Measurements from ENCODE around the gene ISLR2.

ISLR2 gene

DNA sequence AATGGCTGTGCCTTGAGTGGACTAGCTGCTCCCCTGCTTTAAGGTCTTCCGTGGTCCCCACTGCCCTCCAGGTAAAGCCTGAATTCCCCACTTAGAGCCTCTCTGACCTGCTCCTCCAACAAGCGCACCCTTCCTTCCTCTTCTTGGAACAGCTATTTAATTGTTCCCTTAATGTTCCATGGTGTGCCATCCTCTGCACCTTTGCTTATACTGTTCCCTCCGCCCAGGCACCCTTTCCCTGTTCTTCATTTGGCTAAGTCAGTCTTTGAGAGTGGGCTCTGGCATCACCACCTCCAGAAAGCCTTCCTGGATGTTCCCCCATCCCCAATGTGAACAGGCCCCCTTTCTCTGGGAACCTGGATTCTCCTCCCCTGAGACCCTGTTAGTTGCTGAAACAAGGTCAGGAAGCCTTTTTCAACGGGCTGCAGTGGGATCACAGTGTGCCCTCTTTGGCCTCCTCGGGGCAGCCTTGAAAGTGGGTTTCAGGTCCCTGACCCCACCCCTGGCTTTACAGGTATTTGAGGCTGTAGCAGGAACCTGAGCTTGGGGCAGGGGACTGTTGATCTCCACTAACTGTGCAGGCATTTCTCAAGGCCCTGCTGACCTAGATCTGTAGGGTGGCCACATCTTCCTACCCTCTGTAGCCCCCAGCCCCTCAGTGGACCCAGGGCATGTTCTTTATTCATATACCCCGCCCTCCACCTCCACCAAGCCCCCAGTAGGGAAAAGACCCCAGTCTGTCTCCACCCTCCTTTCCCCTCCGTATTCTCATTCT, 48.1 kb downstream of the ISLR2 start:
- DNase-seq = no peak

DNA sequence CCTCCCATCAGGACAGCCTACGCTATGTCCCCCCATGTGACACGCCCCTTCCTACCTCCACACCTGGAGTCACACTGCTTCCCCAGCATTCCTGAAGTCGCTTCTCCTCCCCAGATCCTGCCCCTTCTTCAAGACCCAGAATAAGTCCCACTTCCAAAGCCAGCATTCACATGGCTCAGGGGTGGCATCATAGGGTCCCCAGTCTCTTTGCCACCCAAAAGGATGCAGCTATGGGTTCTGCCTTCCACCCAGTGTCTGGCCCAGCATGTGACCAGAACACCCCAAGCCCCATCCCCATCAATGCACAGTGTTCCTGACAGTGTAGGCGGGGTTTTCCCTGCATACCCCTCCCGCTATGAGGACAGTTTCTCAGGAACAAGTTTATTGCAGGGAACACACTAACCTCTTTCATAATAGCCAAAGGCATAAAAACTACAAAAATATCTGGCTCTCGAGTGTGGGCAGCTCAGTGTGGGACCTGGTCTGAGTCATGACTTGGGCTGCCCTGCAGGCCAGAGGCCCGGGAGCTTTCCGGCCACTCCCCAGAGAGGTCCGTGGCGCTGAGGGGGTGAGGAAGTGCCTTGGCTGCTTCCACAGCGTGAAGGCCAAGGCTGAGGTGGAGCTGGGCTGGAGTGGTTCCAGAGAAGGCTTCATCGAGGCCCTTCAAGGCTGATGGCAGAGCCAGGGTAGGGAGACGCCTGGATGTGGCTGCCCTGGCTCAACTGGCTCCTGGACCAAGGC, 48.9 kb downstream of the ISLR2 start:
- DNase-seq = peak; percentile 40 to 74

DNA sequence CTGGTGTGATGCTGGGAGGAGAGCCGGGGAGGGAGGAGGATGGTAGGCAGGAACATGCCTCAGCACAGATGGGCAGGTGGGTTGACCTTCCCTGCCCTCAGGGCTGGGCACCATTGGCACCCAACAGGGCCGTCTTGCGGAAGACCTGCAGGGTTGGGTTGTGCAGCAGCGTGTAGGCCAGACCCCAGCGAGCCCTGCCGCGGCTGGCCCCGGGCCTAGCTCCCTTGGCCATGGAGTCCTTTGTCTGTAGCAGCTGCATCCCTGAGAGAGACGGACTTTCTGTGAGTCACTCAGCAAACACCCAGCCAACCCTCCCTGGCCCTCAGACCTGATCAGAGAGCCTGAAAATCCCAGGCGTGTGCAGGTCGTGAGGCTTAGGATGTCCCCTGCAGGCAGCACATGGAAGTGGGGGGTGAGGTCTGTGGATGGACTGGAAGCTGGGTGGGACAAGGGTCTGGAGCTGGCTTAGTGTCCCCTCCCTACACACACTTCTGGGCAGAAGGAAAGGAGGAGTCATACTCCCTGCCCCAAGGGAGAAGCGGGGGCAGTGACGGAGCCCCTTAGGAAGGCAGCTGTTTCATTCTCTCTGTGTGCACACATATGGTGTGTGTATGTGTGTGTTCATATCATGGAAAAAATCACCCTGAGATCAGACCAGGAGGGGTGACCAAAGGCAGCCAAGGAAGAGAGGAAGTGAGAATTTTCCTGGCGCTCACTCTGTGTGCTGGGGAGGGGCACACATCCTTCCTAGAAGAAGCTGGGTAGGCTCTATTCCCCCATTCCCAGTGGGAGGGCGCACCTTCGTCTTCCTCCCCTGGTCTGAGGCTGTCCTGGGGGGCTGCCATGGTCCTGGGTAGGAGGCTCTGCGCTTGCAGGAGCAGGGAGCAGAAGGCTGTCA, 49.8 kb downstream of the ISLR2 start:
- no peak for DNase-seq

DNA sequence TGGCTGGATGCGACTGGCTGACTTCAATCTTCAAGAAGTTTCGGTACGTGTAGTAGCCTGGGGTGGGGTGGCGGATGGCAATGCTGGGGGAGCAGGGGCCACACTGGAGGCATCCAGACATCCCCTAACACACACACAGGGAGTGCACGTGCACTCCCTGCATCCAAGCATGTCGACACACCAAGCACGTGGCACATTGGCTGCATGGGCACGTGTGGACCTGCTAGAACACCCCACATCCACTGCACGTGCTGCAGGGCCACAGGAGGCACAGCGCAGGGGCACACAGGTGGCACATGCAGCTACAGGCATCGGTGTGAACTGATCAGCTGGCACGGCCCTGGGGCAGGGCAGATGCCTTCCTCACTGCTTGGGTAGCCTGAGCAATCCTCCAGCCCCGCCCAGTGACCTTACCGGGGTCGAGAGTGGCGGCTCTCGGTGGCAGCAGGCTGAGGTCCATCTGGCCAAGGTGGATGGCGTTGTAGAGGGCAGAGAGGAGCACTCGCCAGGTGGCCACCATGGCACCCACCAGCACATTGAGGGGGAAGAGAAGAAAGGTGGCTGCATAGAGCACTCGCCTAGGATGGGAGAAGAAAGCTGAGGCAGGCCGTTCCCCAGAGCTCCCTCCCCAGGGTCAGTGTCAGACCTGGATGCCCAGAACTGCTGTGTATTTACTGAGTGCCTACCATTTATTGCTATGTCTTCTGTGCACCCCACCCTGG, 50.7 kb downstream of the ISLR2 start:
- no peak for DNase-seq

DNA sequence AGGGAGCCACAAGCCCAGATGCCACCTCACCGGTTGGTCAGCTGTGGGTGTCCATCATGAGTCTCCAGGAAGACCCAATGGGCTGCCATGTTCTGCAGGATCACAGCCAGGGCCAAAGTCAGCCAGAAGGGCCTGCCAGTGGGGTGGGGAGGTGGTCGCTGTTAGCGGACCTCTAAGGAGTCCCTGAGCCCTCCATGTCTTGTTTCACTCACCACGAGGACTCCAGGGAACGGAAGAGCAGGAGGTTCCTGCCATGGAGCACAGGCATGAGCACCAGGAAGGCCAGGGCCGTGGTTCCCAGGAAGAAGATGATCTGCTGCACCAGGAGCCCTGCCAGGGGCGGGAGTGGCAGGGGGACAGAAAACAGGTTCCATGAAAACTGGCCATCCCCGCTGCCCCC, 51.7 kb downstream of the ISLR2 start:
- no peak for DNase-seq

DNA sequence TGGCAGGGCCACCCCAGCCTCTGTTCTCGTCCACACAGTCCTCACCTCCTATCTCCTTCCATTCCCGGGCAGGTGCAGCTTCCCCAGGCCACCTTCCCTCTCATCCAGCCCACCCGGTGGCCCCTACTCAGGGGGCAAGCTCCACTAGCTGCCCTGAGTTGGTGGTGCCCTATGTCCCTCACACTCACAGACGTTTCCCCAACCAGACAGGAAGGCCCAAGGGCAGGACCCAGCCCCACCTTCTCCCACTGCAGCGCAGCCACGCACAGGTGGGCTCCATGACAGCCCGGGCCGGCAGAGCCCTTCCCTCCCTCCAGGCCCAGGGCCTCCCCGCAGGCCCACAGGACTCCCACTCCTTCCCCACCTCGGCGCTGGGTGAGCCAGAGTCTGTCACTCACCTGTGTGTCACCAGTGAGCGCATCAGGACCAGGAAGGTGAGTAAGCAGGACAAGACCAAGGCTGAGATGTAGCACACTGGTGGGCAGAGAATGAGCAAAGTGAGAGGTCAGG, 54.3 kb downstream of the ISLR2 start:
- no peak for DNase-seq

DNA sequence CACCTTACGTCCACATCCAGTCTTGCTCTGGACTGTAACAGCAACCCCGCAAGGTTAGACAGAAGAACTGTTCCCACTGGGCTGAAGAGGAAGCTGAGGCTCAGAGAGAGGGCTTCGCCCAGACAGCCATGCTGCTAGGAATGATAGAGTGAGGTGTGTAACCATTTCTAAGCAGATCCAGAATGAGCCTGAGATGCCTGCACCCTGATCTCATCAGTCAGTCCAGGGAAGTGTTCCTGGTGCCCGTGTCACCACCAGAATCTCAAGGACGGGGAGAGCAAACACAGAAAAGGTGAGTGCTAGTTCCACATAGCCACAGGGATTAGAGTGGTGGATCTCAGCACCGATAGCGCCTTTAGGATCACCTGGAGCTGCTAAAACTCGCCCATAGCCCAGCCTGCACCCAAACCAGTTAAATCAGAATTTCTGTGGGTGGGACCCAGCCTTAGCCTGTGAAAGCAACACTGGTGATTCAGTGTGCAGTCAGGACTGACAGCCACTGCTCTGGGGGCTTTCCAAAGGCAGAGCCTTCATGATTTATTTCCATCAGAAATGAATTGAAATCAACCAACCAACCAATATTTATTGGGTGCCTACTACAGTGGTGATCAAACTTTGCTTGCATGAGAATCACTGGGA, 55.4 kb downstream of the ISLR2 start:
- DNase-seq = no peak

All from inflammatory macrophage treated with lipopolysaccharide for 1 hour (primary cell).